ENCODE measurements around the gene NDUFB4. TPM values are rescaled to one million over a fixed set of nuclear protein-coding genes. Genes with fewer than 3 reads are reported as not detected.

The NDUFB4 gene
- total RNA-seq, 4 donors from 2014 or later: 81.4 to 197 (median 119) TPM

- intact Hi-C loops (cut with DNase I): no loop called here
These were observed 8.7 kb upstream of the NDUFB4 start for GRCh38 chr3:120587332-120587975.

GRCh38 chr3:120595788-120596115 lies 384 bp upstream of the NDUFB4 start:
- Histone ChIP-seq H3K36me3 (peaks cover 0 to 31% (median 0%) of the 10 kb centered on the region in 3 donors), H3K4me1 (peaks cover 5 to 48% (median 20%) of the 10 kb centered on the region in 3 donors), H3K4me3 (peak overlapping the region; percentile 57 to 88 (median 78)), H3K9me3 (no peaks in the 10 kb centered on the region), H3K27ac (peak overlapping the region; percentile 88 to 97 (median 92)), H3K27me3 (no peaks in the 10 kb centered on the region)
- intact Hi-C loops (cut with DNase I): no loop called here
- 0% methylated on average over 1 to 2 of the region's 4 CpGs for WGBS, 2 donors
- DNase-seq: no peak
- TF ChIP-seq CTCF (IDR thresholded peaks at IDR 0.05) (no peak), POLR2A (IDR thresholded peaks at IDR 0.05) (no peak)

More at GRCh38 chr3:120587332-120587975, 8.7 kb upstream of the NDUFB4 start:
- WGBS, 2 donors: 52% methylated on average over 3 of the region's 3 CpGs
- TF ChIP-seq POLR2A (IDR thresholded peaks at IDR 0.05) (no peak), CTCF (IDR thresholded peaks at IDR 0.05) (no peak)
- Histone ChIP-seq H3K27me3 (no peaks in the 10 kb centered on the region), H3K36me3 (no peaks in the 10 kb centered on the region), H3K27ac (no peak overlapping the region), H3K4me3 (no peak overlapping the region), H3K9me3 (no peaks in the 10 kb centered on the region), H3K4me1 (no peaks in the 10 kb centered on the region)
- no peak for DNase-seq

- Histone ChIP-seq H3K4me1 (peaks cover 5 to 48% (median 20%) of the 10 kb centered on the region in 3 donors), H3K27me3 (no peaks in the 10 kb centered on the region), H3K27ac (peak overlapping the region; percentile 88 to 97 (median 92)), H3K4me3 (peak overlapping the region; percentile 57 to 88 (median 78)), H3K36me3 (peaks cover 0 to 42% (median 9%) of the 10 kb centered on the region in 3 donors), H3K9me3 (no peaks in the 10 kb centered on the region)
- DNase-seq: no peak
- intact Hi-C loops (cut with DNase I): no loop called here
- WGBS, 2 donors: 22 to 35% methylated on average over 3 of the region's 3 CpGs
- TF ChIP-seq CTCF (IDR thresholded peaks at IDR 0.05): no peak
- no peak for TF ChIP-seq POLR2A (IDR thresholded peaks at IDR 0.05)
These were observed 702 bp downstream of the NDUFB4 start for GRCh38 chr3:120596853-120597223.

GRCh38 chr3:120597445-120598049 lies 1.4 kb downstream of the NDUFB4 start:
- no peak for DNase-seq
- Histone ChIP-seq H3K9me3 (no peaks in the 10 kb centered on the region), H3K27ac (peak overlapping the region in 2 of 4 donors; percentile 93 to 97), H3K4me3 (peak overlapping the region in 3 of 4 donors; percentile 72 to 88 (median 84)), H3K36me3 (peaks cover 0 to 49% (median 10%) of the 10 kb centered on the region in 3 donors), H3K4me1 (peaks cover 5 to 48% (median 20%) of the 10 kb centered on the region in 3 donors), H3K27me3 (no peaks in the 10 kb centered on the region)
- intact Hi-C loops (cut with DNase I): no loop called here
- TF ChIP-seq POLR2A (IDR thresholded peaks at IDR 0.05) (no peak), CTCF (IDR thresholded peaks at IDR 0.05) (no peak)
- 8 to 11% methylated on average over 1 of the region's 1 CpG for WGBS, 2 donors

- intact Hi-C loops (cut with DNase I): no loop called here
- no peaks in the 10 kb centered on the region for H3K27me3 ChIP-seq
- no peak for TF ChIP-seq CTCF (IDR thresholded peaks at IDR 0.05)
- no peak for TF ChIP-seq POLR2A (IDR thresholded peaks at IDR 0.05)
- no peak for DNase-seq
- peaks cover 0 to 63% (median 10%) of the 10 kb centered on the region in 3 donors for H3K36me3 ChIP-seq
- peaks cover 5 to 48% (median 20%) of the 10 kb centered on the region in 3 donors for H3K4me1 ChIP-seq
- 58 to 77% methylated on average over 3 of the region's 3 CpGs for WGBS, 2 donors
- no peak overlapping the region for H3K27ac ChIP-seq
- H3K4me3 ChIP-seq: no peak overlapping the region
- no peaks in the 10 kb centered on the region for H3K9me3 ChIP-seq
These were observed 3.1 kb downstream of the NDUFB4 start for GRCh38 chr3:120599211-120599610.

All from esophagus squamous epithelium (tissue), 5 donors.